HCT116 (cell line): ENCODE measurements around the gene ATAD5. TPM values are rescaled to one million over a fixed set of nuclear protein-coding genes. Genes with fewer than 3 reads are reported as not detected.

Experiments
- ATAC-seq: fragments of 200-7000 bp; cut with Tn5 transposase; 2 replicates; pipeline ENCODE4 v1.9.1; 2020; ENCODE audit warnings: mild to moderate bottlenecking, moderate library complexity
- BruUV-seq: library from RNA; stranded (reverse); fragments of 400-500 nt; replicated peaks from 2 replicates; lab custom pipeline; 2021; lab: Mats Ljungman, UMichigan
- CTCF ChIA-PET: fragments of 300-600 bp; sonication (Branson Sonifier 250); formaldehyde crosslinking; loops from one replicate; lab custom pipeline; 2021; ENCODE audit warnings: antibody characterized with exemption; lab: Charles Lee
- POLR2A ChIA-PET: fragments of 300-600, 350-600 bp; sonication (Branson Sonifier 250); formaldehyde crosslinking; loops from one replicate; lab custom pipeline; 2021; ENCODE audit warnings: antibody characterized with exemption; lab: Charles Lee
- RAD21 ChIA-PET, 2 experiments: fragments of 300-600 bp; sonication (Branson Sonifier 250); formaldehyde crosslinking; loops; one replicate each; lab custom pipeline; 2023; ENCODE audit warnings: low total read pairs in 2 of 2; ENCODE audit not compliant: uncharacterized antibody in 2 of 2, unreplicated experiment in 2 of 2, low non-redundant PET in 1 of 2; lab: Charles Lee
- DNase-seq: peaks from one replicate; pipeline ENCODE4 v3.0.0-alpha.2; 2010; ENCODE audit warnings: low read depth, low spot score
- H2AFZ ChIP-seq: fragments of 200-600 bp; shearing (Covaris generic), sonication (generic); 2 replicates; pipeline ENCODE4 v1.6.1; 2017; ENCODE audit warnings: low read depth, mixed run types, mixed read lengths, antibody characterized with exemption, low read length; ENCODE audit not compliant: poor library complexity, severe bottlenecking
- H3K27ac ChIP-seq: 2 replicates; pipeline ENCODE4 v1.5.1; 2012; ENCODE audit warnings: low read depth, low read length
- H3K27me3 ChIP-seq: fragments of 200-600 bp; sonication (generic); 2 replicates; pipeline ENCODE4 v1.6.1; 2016; ENCODE audit warnings: mixed run types, low read length, mixed read lengths; ENCODE audit not compliant: insufficient read depth
- H3K36me3 ChIP-seq, 2 experiments: fragments of 200-500 bp in 1 of 2; fragments of 200-600 bp in 1 of 2; sonication (Bioruptor generic) in 1 of 2; sonication (generic) in 1 of 2; 2 replicates each; pipeline versions ENCODE4 v1.5.1 to v1.6.1; 2014 to 2016; ENCODE audit warnings: low read length in 2 of 2, inconsistent platforms in 1 of 2, mixed read lengths in 1 of 2, mixed run types in 1 of 2; ENCODE audit not compliant: insufficient read depth in 2 of 2, control insufficient read depth in 1 of 2
- H3K4me1 ChIP-seq, 2 experiments: fragments of 200-600 bp in 1 of 2; sonication (generic) in 1 of 2; 2 replicates each; pipeline versions ENCODE4 v1.5.1 to v1.6.1; 2012 to 2017; ENCODE audit warnings: low read length in 2 of 2, inconsistent platforms in 1 of 2, mild to moderate bottlenecking in 1 of 2, mixed read lengths in 1 of 2, mixed run types in 1 of 2, moderate library complexity in 1 of 2; ENCODE audit not compliant: insufficient read depth in 2 of 2, control insufficient read depth in 1 of 2
- H3K4me2 ChIP-seq: fragments of 200-600 bp; sonication (generic); 2 replicates; pipeline ENCODE4 v1.6.1; 2017; ENCODE audit warnings: mixed run types, low read length, mixed read lengths
- H3K4me3 ChIP-seq, 2 experiments: fragments of 200-600 bp in 1 of 2; sonication (generic) in 1 of 2; replicated peaks in 1 of 2; 2 replicates each; pipeline ENCODE4 v1.5.1; 2011 to 2016; ENCODE audit warnings: low read length in 2 of 2, control low read depth in 1 of 2, low read depth in 1 of 2, mild to moderate bottlenecking in 1 of 2, mixed read lengths in 1 of 2, mixed run types in 1 of 2
- H3K79me2 ChIP-seq: fragments of 200-600 bp; sonication (generic); 2 replicates; pipeline ENCODE4 v1.6.1; 2017; ENCODE audit warnings: mild to moderate bottlenecking, mixed run types, low read length, moderate library complexity, mixed read lengths; ENCODE audit not compliant: insufficient read depth
- H3K9ac ChIP-seq: fragments of 200-600 bp; sonication (generic); 2 replicates; pipeline ENCODE4 v1.6.1; 2016; ENCODE audit warnings: low read length, mixed read lengths
- H3K9me2 ChIP-seq: fragments of 200-600 bp; sonication (generic), shearing (Covaris generic); 2 replicates; pipeline ENCODE4 v1.6.1; 2017; ENCODE audit warnings: mixed run types, mild to moderate bottlenecking, moderate library complexity; ENCODE audit not compliant: insufficient read depth
- H3K9me3 ChIP-seq, 2 experiments: fragments of 200-500 bp in 1 of 2; fragments of 200-600 bp in 1 of 2; sonication (Bioruptor generic) in 1 of 2; sonication (generic) in 1 of 2; 2 replicates each; pipeline ENCODE4 v1.6.1; 2014 to 2017; ENCODE audit warnings: low read length in 2 of 2, mixed read lengths in 2 of 2, inconsistent platforms in 1 of 2, low read depth in 1 of 2, mild to moderate bottlenecking in 1 of 2, mixed run types in 1 of 2, moderate library complexity in 1 of 2; ENCODE audit not compliant: control insufficient read depth in 1 of 2, insufficient read depth in 1 of 2
- H4K20me1 ChIP-seq: fragments of 200-600 bp; sonication (generic), shearing (Covaris generic); 2 replicates; pipeline ENCODE4 v1.6.1; 2017; ENCODE audit warnings: mixed run types, mild to moderate bottlenecking, moderate library complexity; ENCODE audit not compliant: insufficient read depth
- CBX3 ChIP-seq: IDR thresholded peaks from 2 replicates; pipeline ENCODE4 v1.6.1; 2012; ENCODE audit warnings: low read depth
- CEBPB ChIP-seq: IDR thresholded peaks from 2 replicates; pipeline ENCODE4 v1.6.1; 2012; ENCODE audit warnings: low read depth
- EGR1 ChIP-seq: IDR thresholded peaks from 2 replicates; pipeline ENCODE4 v1.6.1; 2012; ENCODE audit warnings: low read depth
- JUND ChIP-seq: IDR thresholded peaks from 2 replicates; pipeline ENCODE4 v1.6.1; 2012
- POLR2A ChIP-seq: IDR thresholded peaks from 2 replicates; pipeline ENCODE4 v1.7.0; 2011; ENCODE audit warnings: borderline replicate concordance; ENCODE audit not compliant: insufficient read depth, insufficient read length; ENCODE audit errors: extremely low read depth
- POLR2AphosphoS5 ChIP-seq: IDR thresholded peaks from 2 replicates; pipeline ENCODE4 v1.6.1; 2011; ENCODE audit warnings: mild to moderate bottlenecking, low read depth, low read length, moderate library complexity
- RAD21 ChIP-seq: IDR thresholded peaks from 2 replicates; pipeline ENCODE4 v1.6.1; 2012; ENCODE audit warnings: low read depth, mild to moderate bottlenecking
- REST ChIP-seq: IDR thresholded peaks from 2 replicates; pipeline ENCODE4 v1.6.1; 2012; ENCODE audit warnings: low read depth
- SP1 ChIP-seq: IDR thresholded peaks from 2 replicates; pipeline ENCODE4 v1.6.1; 2012; ENCODE audit warnings: low read depth
- SRF ChIP-seq: IDR thresholded peaks from 2 replicates; pipeline ENCODE4 v1.6.1; 2012; ENCODE audit warnings: low read depth
- TCF7L2 ChIP-seq: IDR thresholded peaks from 2 replicates; pipeline ENCODE4 v1.7.0; 2011; ENCODE audit warnings: borderline replicate concordance, inconsistent platforms; ENCODE audit not compliant: insufficient read depth, insufficient read length; ENCODE audit errors: extremely low read depth
- YY1 ChIP-seq: IDR thresholded peaks from 2 replicates; pipeline ENCODE4 v1.6.1; 2011; ENCODE audit warnings: low read length, low read depth, moderate library complexity, mild to moderate bottlenecking; ENCODE audit not compliant: insufficient replicate concordance; ENCODE audit errors: extremely low read depth
- ZFX ChIP-seq: fragments of 450-650 bp; IDR thresholded peaks from 2 replicates; pipeline ENCODE4 v1.6.1; 2017
- intact Hi-C: fragments of 100-400 bp; cut with micrococcal nuclease; formaldehyde crosslinking; loops from 2 replicates; pipeline ENCODE4 v1.10.0; 2022
- total RNA-seq: library from RNA; stranded (reverse); gene quantifications from one replicate; pipeline ENCODE4 v1.2.1, GENCODE V29; 2021; ENCODE audit not compliant: unreplicated experiment
- TF ChIP-seq, protein P1 (sequence below): IDR thresholded peaks from 2 replicates; pipeline ENCODE4 v1.6.1; 2012

The ATAD5 gene
- total RNA-seq, 1 experiment from 2014 or later, result 9.5 TPM

DNA sequence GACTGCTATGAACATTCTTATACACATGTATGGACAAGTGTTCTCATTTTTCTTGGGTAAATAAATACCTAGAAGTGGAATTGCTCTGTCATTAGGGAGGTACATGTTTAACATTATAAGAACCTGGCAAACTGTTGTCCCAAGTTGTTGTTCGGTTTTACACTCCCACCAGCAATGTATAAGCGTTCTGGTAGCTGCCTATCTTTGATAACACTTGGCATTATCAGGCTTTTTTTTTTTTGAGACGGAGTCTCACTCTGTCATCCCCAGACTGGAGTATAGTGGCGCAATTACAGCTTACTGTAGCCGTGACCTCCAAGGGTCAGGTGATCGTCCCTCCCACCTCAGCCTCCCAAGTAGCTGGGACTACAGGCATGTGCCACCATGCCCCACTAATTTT lies 16.3 kb downstream of the ATAD5 start:
- POLR2A ChIA-PET, result no interaction called here
- intact Hi-C loops, result no loop called here
- no TSS peak for BruUV-seq

More for the DNA sequence above, 16.3 kb downstream of the ATAD5 start:
- ChIA-PET RAD21 (interaction anchor here in 1 of 2 experiments (0.5 kb wide), 1 partner anchor 15 kb away, joined by 3 read pairs; no protein-coding TSS in a partner anchor), CTCF (no interaction called here)
- Histone ChIP-seq H3K9me3 (no peaks in the 10 kb centered on the region), H3K9me2 (no peaks in the 10 kb centered on the region), H3K4me1 (no peaks in the 10 kb centered on the region), H3K27ac (no peak overlapping the region), H3K4me3 (no peak overlapping the region), H3K27me3 (no peaks in the 10 kb centered on the region), H3K4me2 (no peak overlapping the region), H3K9ac (no peak overlapping the region), H2AFZ (no peak overlapping the region), H4K20me1 (no peaks in the 10 kb centered on the region), H3K79me2 (peaks cover 8% of the 10 kb centered on the region; the same call in 1 of the 2 replicates), H3K36me3 (peaks cover 8 to 13% of the 10 kb centered on the region in 2 experiments)
- ATAC-seq, result no peak
- no peak for TF ChIP-seq POLR2A
- no peak for TF ChIP-seq RAD21
- TF ChIP-seq, protein P1, sequence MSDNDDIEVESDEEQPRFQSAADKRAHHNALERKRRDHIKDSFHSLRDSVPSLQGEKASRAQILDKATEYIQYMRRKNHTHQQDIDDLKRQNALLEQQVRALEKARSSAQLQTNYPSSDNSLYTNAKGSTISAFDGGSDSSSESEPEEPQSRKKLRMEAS, result no peak
- TF ChIP-seq ZFX, result no peak
- TF ChIP-seq REST, result no peak
- no peak for TF ChIP-seq JUND
- TF ChIP-seq TCF7L2, result no peak
- no peak for TF ChIP-seq CBX3
- TF ChIP-seq POLR2AphosphoS5, result no peak
- no peak for TF ChIP-seq EGR1
- TF ChIP-seq YY1, result no peak
- no peak for TF ChIP-seq SRF
- no peak for TF ChIP-seq SP1
- no peak for TF ChIP-seq CEBPB
- no peak for DNase-seq
